K562 (cell line): ENCODE measurements around the gene GALNT18. TPM values are rescaled to one million over a fixed set of nuclear protein-coding genes. Genes with fewer than 3 reads are reported as not detected.

Experiments used
- ATAC-seq: fragments of 200-7000 bp; cut with Tn5 transposase; 3 replicates; pipeline ENCODE4 v1.9.1; 2020; ENCODE audit warnings: moderate library complexity
- BruUV-seq: library from RNA; stranded (reverse); fragments of 400-500 nt; replicated peaks from 2 replicates; lab custom pipeline; 2021; lab: Mats Ljungman, UMichigan
- CTCF ChIA-PET: fragments of 300-600 bp; formaldehyde crosslinking; extraction: SDS; loops from one replicate; lab custom pipeline; 2021; ENCODE audit warnings: low intra/inter-chr PET ratio; lab: Yijun Ruan, JAX
- POLR2A ChIA-PET: fragments of 300-600, 350-650 bp; sonication (Branson Sonifier 250); formaldehyde crosslinking; extraction: SDS; loops from one replicate; lab custom pipeline; 2021; ENCODE audit warnings: antibody characterized with exemption, inconsistent platforms; lab: Yijun Ruan, JAX
- DNase-seq, 4 experiments: peaks; one replicate each; pipeline versions ENCODE4 v3.0.0 to v3.0.0-alpha.2; 2011 to 2018; ENCODE audit warnings: low spot score in 3 of 4, mixed read lengths in 3 of 4; ENCODE audit errors: extremely low read depth in 1 of 4
- FAIRE-seq: peaks from 2 replicates; lab custom pipeline; 2011; peaks lifted over from hg19 to GRCh38; lab: Jason Lieb, UNC
- H2AFZ ChIP-seq: 2 replicates; pipeline ENCODE4 v1.6.0; 2011; ENCODE audit warnings: low read depth, low read length, control low read depth, inconsistent platforms
- H3K27ac ChIP-seq: fragments of 200-600 bp; 3 replicates; pipeline ENCODE4 v1.8.0; 2011; ENCODE audit warnings: low read depth, mild to moderate bottlenecking, control low read depth, inconsistent platforms, low read length, moderate library complexity, mixed read lengths; ENCODE audit errors: extremely low read depth
- H3K27me3 ChIP-seq, 2 experiments: fragments of 300-600 bp in 1 of 2; 2 replicates in 1 of 2; 3 replicates in 1 of 2; pipeline versions ENCODE4 v1.6.0 to v1.8.0; 2011; ENCODE audit warnings: inconsistent platforms in 2 of 2, low read length in 2 of 2, mild to moderate bottlenecking in 1 of 2, mixed read lengths in 1 of 2, moderate library complexity in 1 of 2; ENCODE audit not compliant: control insufficient read depth in 2 of 2, insufficient read depth in 2 of 2
- H3K36me3 ChIP-seq: fragments of 300-600 bp; 3 replicates; pipeline ENCODE4 v1.8.0; 2011; ENCODE audit warnings: mild to moderate bottlenecking, low read length, inconsistent platforms; ENCODE audit not compliant: control insufficient read depth, insufficient read depth
- H3K4me1 ChIP-seq, 2 experiments: fragments of 200-600 bp in 1 of 2; replicated peaks in 1 of 2; 2 replicates in 1 of 2; 3 replicates in 1 of 2; pipeline versions ENCODE4 v1.5.1 to v1.8.0; 2011; ENCODE audit warnings: inconsistent platforms in 2 of 2, low read length in 2 of 2, mild to moderate bottlenecking in 1 of 2, mixed read lengths in 1 of 2, moderate library complexity in 1 of 2; ENCODE audit not compliant: control insufficient read depth in 2 of 2, insufficient read depth in 2 of 2
- H3K4me2 ChIP-seq: 2 replicates; pipeline ENCODE4 v1.6.1; 2011; ENCODE audit warnings: low read length, control low read depth, inconsistent platforms, mixed read lengths; ENCODE audit not compliant: insufficient read depth
- H3K4me3 ChIP-seq: fragments of 200-600 bp; sonication (generic), shearing (Covaris generic); 2 replicates; pipeline ENCODE4 v1.5.1; 2016; ENCODE audit warnings: control low read depth, inconsistent platforms
- H3K79me2 ChIP-seq: fragments of 200-600 bp; 3 replicates; pipeline ENCODE4 v1.8.0; 2011; ENCODE audit warnings: low read length, inconsistent platforms; ENCODE audit not compliant: control insufficient read depth, insufficient read depth
- H3K9ac ChIP-seq, 2 experiments: 2 replicates each; pipeline versions ENCODE4 v1.6.0 to v1.6.1; 2011; ENCODE audit warnings: low read depth in 2 of 2, low read length in 2 of 2, control low read depth in 1 of 2, inconsistent platforms in 1 of 2, mild to moderate bottlenecking in 1 of 2, mixed read lengths in 1 of 2; ENCODE audit not compliant: insufficient read depth in 1 of 2
- H3K9me1 ChIP-seq: one replicate; pipeline ENCODE4 v1.6.0; 2011; ENCODE audit warnings: inconsistent platforms, mild to moderate bottlenecking, low read length, moderate library complexity; ENCODE audit not compliant: control insufficient read depth, insufficient read depth
- H3K9me3 ChIP-seq: replicated peaks from 2 replicates; pipeline ENCODE4 v1.5.1; 2011; ENCODE audit warnings: low read depth, low read length, inconsistent platforms; ENCODE audit not compliant: control insufficient read depth, insufficient read depth
- H4K20me1 ChIP-seq: replicated peaks from 2 replicates; pipeline ENCODE4 v1.6.1; 2011; ENCODE audit warnings: low read length, inconsistent platforms, mixed read lengths; ENCODE audit not compliant: control insufficient read depth, insufficient read depth
- BCOR ChIP-seq: fragments of 450-650 bp; IDR thresholded peaks from 2 replicates; pipeline ENCODE4 v1.6.1; 2016
- CUX1 ChIP-seq: fragments of 200-800 bp; sonication (Bioruptor generic); IDR thresholded peaks from 2 replicates; pipeline ENCODE4 v1.6.1; 2016; ENCODE audit warnings: missing genetic modification characterization, missing compliant biosample characterization
- LEF1 ChIP-seq: fragments of 450-650 bp; IDR thresholded peaks from 2 replicates; pipeline ENCODE4 v1.6.1; 2016; ENCODE audit warnings: mild to moderate bottlenecking
- PHTF2 ChIP-seq: fragments of 250-450 bp; sonication (Bioruptor Pico); IDR thresholded peaks from 2 replicates; pipeline ENCODE4 v1.5.0; 2021; ENCODE audit warnings: mild to moderate bottlenecking
- REST ChIP-seq, 2 experiments: fragments of 450-650 bp; formaldehyde crosslinking in 1 of 2; IDR thresholded peaks; 2 replicates each; pipeline versions ENCODE4 v1.4.0 to v1.6.1; 2014 to 2020; ENCODE audit warnings: mild to moderate bottlenecking in 2 of 2, borderline replicate concordance in 1 of 2, low read depth in 1 of 2
- SMARCA5 ChIP-seq: fragments of 450-650 bp; IDR thresholded peaks from 2 replicates; pipeline ENCODE4 v1.6.1; 2016
- ZNF507 ChIP-seq: conservative IDR thresholded peaks from 2 replicates; pipeline ENCODE4 v1.6.1; 2017; ENCODE audit warnings: missing genetic modification characterization, missing compliant biosample characterization
- ZNF644 ChIP-seq: fragments of 200-800 bp; sonication (Bioruptor generic); IDR thresholded peaks from 2 replicates; pipeline ENCODE4 v1.6.1; 2016; ENCODE audit warnings: low read depth, missing genetic modification characterization, missing compliant biosample characterization
- WGBS: fragments of 100-300 bp; shearing (Covaris generic); methylation state at CpG from one replicate; pipeline ENCODE4 v1.1.6; 2016; ENCODE audit warnings: low coverage, mixed read lengths; ENCODE audit not compliant: insufficient coverage; ENCODE audit errors: missing lambda C conversion rate; 5-methylcytosine and 5-hydroxymethylcytosine counted together
- in situ Hi-C: fragments of 300-500 bp; cut with MboI; formaldehyde crosslinking; loops from 4 replicates; pipeline ENCODE4 v1.15.0; 2018; ENCODE audit warnings: inconsistent platforms, mixed read lengths
- intact Hi-C: fragments of 100-400 bp; cut with micrococcal nuclease; formaldehyde crosslinking; loops from 2 replicates; pipeline ENCODE4 v1.14.2; 2022
- polyA plus RNA-seq, 8 experiments: library from polyadenylated mRNA; depleted of rRNA in 4 of 8; stranded (reverse) in 5 of 8; unstranded in 3 of 8; fragments of >200 nt; fragmentation: Nextera tagmentation in 2 of 8; fragmentation: Illumina TruSeq in 1 of 8; extraction: Ambion mirVana in 2 of 8; extraction: Trizol in 1 of 8; gene quantifications; 2 replicates each; pipeline versions ENCODE4 v1.2.1 to v1.2.3, GENCODE V29; 2011 to 2014; ENCODE audit warnings: inconsistent platforms in 1 of 8, missing spikeins in 1 of 8
- total RNA-seq, 7 experiments: library from RNA; depleted of rRNA in 6 of 7; stranded (reverse); fragments of >200 nt in 6 of 7; fragmentation: Illumina TruSeq in 2 of 7; extraction: Trizol in 2 of 7; gene quantifications; 2 replicates each; pipeline versions ENCODE4 v1.2.1 to v1.2.3, GENCODE V29; 2011 to 2021; ENCODE audit warnings: low replicate concordance in 1 of 7

Gene GALNT18
- total and polyA plus RNA-seq, 9 of the 15 experiments (the other 6 are each of a cell fraction or from before 2014, with no cell fraction given), result not detected

- Histone ChIP-seq H3K4me1 (no peaks in the 10 kb centered on the region), H2AFZ (no peak overlapping the region), H3K4me2 (no peak overlapping the region), H3K79me2 (no peaks in the 10 kb centered on the region), H3K9me3 (no peaks in the 10 kb centered on the region), H3K27me3 (peaks cover 0 to 11% of the 10 kb centered on the region in 2 experiments; a peak in 1 of 5 replicates), H3K9ac (no peak overlapping the region), H3K9me1 (no peaks in the 10 kb centered on the region), H3K36me3 (no peaks in the 10 kb centered on the region), H3K27ac (no peak overlapping the region), H3K4me3 (no peak overlapping the region), H4K20me1 (no peaks in the 10 kb centered on the region; the same call in 1 of the 2 replicates)
- no TSS peak for BruUV-seq
- no peak for ATAC-seq
- CTCF ChIA-PET, result no interaction called here
- FAIRE-seq, result no peak
- TF ChIP-seq REST (IDR thresholded peaks at IDR 0.05; ENCODE audit: borderline replicate concordance) (peak; percentile 57), REST (CRISPR knock-in tag; IDR thresholded peaks at IDR 0.05; ENCODE audit: low read depth) (no peak), BCOR (no peak), LEF1 (no peak), ZNF644 (tag) (no peak), ZNF507 (no peak), SMARCA5 (no peak), CUX1 (CRISPR knock-in tag) (no peak), PHTF2 (CRISPR knock-in tag) (no peak)
- DNase-seq, result no peak
- in situ Hi-C loops, result no loop called here
- POLR2A ChIA-PET, result no interaction called here
- intact Hi-C loops, result no loop called here
- 0% methylated on average over 6 of the region's 6 CpGs for WGBS
These were observed 71.3 kb downstream of the GALNT18 start for GRCh38 chr11:11550534-11550933.
